B cell (primary cell): Measurements from ENCODE around the gene AASDHPPT. TPM values are rescaled to one million over a fixed set of nuclear protein-coding genes. Genes with fewer than 3 reads are reported as not detected.

ENCODE experiments used
- ATAC-seq: fragments of 200-7000 bp; cut with Tn5 transposase; one replicate; pipeline ENCODE4 v1.10.0; 2021; ENCODE audit warnings: low read depth, mild to moderate bottlenecking, moderate number of reproducible peaks, moderate library complexity
- CTCF ChIA-PET: fragments of 350-600 bp; sonication (Branson Sonifier 250); formaldehyde crosslinking; loops from one replicate; lab custom pipeline; 2021; ENCODE audit warnings: antibody characterized with exemption, inconsistent platforms; lab: Charles Lee
- POLR2A ChIA-PET: fragments of 350-600 bp; sonication (Branson Sonifier 250); formaldehyde crosslinking; loops from one replicate; lab custom pipeline; 2021; ENCODE audit warnings: antibody characterized with exemption; lab: Charles Lee
- DNase-seq: peaks from one replicate; pipeline ENCODE4 v3.0.0; 2013
- H2AFZ ChIP-seq: 2 replicates; pipeline ENCODE4 v1.6.1; 2012; ENCODE audit warnings: mild to moderate bottlenecking, low read depth, low read length; ENCODE audit not compliant: insufficient read depth, poor library complexity, severe bottlenecking
- H3K27ac ChIP-seq, 2 donors: 1 replicate in 1 of 2; 2 replicates in 1 of 2; pipeline ENCODE4 v1.5.1; 2012 to 2013; ENCODE audit warnings: low read length in 2 of 2, mild to moderate bottlenecking in 2 of 2, moderate library complexity in 1 of 2
- H3K27me3 ChIP-seq, 4 experiments: fragments of 200-600 bp in 1 of 4; sonication (generic) in 1 of 4; replicated peaks in 1 of 4; 1 replicate in 2 of 4; 2 replicates in 2 of 4; pipeline versions ENCODE4 v1.6.1 to v1.7.0; 2013 to 2016; ENCODE audit warnings: low read length in 3 of 4, mild to moderate bottlenecking in 2 of 4, mixed read lengths in 1 of 4, moderate library complexity in 1 of 4; ENCODE audit not compliant: insufficient read depth in 4 of 4, control insufficient read depth in 3 of 4; ENCODE audit errors: control extremely low read depth in 1 of 4
- H3K36me3 ChIP-seq, 2 experiments: replicated peaks in 1 of 2; 1 replicate in 1 of 2; 2 replicates in 1 of 2; pipeline versions ENCODE4 v1.6.1 to v1.7.1; 2013; ENCODE audit warnings: low read length in 1 of 2; ENCODE audit not compliant: insufficient read depth in 2 of 2, control insufficient read depth in 1 of 2; ENCODE audit errors: control extremely low read depth in 1 of 2, extremely low read depth in 1 of 2
- H3K4me1 ChIP-seq, 2 donors: fragments of 200-600 bp in 1 of 2; sonication (generic) in 1 of 2; 1 replicate in 1 of 2; 2 replicates in 1 of 2; pipeline versions ENCODE4 v1.5.1 to v1.6.1; 2013 to 2017; ENCODE audit warnings: low read length in 2 of 2; ENCODE audit not compliant: control insufficient read depth in 2 of 2, insufficient read depth in 2 of 2
- H3K4me2 ChIP-seq: replicated peaks from 2 replicates; pipeline ENCODE3; 2012; ENCODE audit warnings: mild to moderate bottlenecking, low read depth, low read length; ENCODE audit not compliant: poor library complexity, severe bottlenecking
- H3K4me3 ChIP-seq, 5 experiments: fragments of 200-600 bp in 1 of 5; sonication (generic) in 1 of 5; 1 replicate in 3 of 5; 2 replicates in 2 of 5; pipeline versions ENCODE4 v1.5.1 to v1.7.0; 2011 to 2016; ENCODE audit warnings: low read length in 4 of 5, mild to moderate bottlenecking in 4 of 5, low read depth in 2 of 5, control low read depth in 1 of 5, moderate library complexity in 1 of 5; ENCODE audit not compliant: insufficient read depth in 1 of 5; ENCODE audit errors: control extremely low read depth in 1 of 5, extremely low read depth in 1 of 5
- H3K79me2 ChIP-seq: fragments of 200-600 bp; sonication (generic); one replicate; pipeline ENCODE4 v1.6.0; 2016; ENCODE audit warnings: low read length; ENCODE audit not compliant: control insufficient read depth, insufficient read depth
- H3K9ac ChIP-seq: fragments of 200-600 bp; sonication (generic); 2 replicates; pipeline ENCODE4 v1.6.1; 2017; ENCODE audit warnings: mild to moderate bottlenecking, low read length, moderate library complexity
- H3K9me3 ChIP-seq, 3 donors: one replicate each; pipeline versions ENCODE4 v1.6.1 to v1.7.1; 2013; ENCODE audit warnings: low read length in 2 of 3; ENCODE audit not compliant: control insufficient read depth in 2 of 3, insufficient read depth in 1 of 3; ENCODE audit errors: control extremely low read depth in 1 of 3
- H4K20me1 ChIP-seq: 2 replicates; pipeline ENCODE4 v1.6.0; 2012; ENCODE audit warnings: mild to moderate bottlenecking, low read length; ENCODE audit not compliant: insufficient read depth, control insufficient read depth, poor library complexity, severe bottlenecking
- H3K27ac Mint-ChIP-seq: one replicate; pipeline ENCODE4 v1.8.0; 2021; ENCODE audit warnings: mixed read lengths
- H3K27me3 Mint-ChIP-seq: one replicate; pipeline ENCODE4 v1.8.0; 2021; ENCODE audit warnings: mixed read lengths
- H3K4me1 Mint-ChIP-seq: one replicate; pipeline ENCODE4 v1.8.0; 2021; ENCODE audit warnings: mixed read lengths
- H3K4me3 Mint-ChIP-seq: one replicate; pipeline ENCODE4 v1.8.0; 2021; ENCODE audit warnings: mixed read lengths
- H3K9me3 Mint-ChIP-seq: one replicate; pipeline ENCODE4 v1.8.0; 2022; ENCODE audit warnings: mixed read lengths; ENCODE audit not compliant: insufficient read depth
- EZH2 ChIP-seq: IDR thresholded peaks from 2 replicates; pipeline ENCODE4 v1.6.1; 2012; ENCODE audit warnings: borderline replicate concordance, low read depth, mild to moderate bottlenecking, moderate library complexity, low read length; ENCODE audit not compliant: insufficient read depth, poor library complexity, severe bottlenecking
- WGBS: methylation state at CpG from one replicate; pipeline ENCODE4 v1.1.5; 2013; ENCODE audit warnings: missing lambda C conversion rate; ENCODE audit not compliant: insufficient coverage; 5-methylcytosine and 5-hydroxymethylcytosine counted together
- intact Hi-C: fragments of 100-400 bp; cut with micrococcal nuclease; formaldehyde crosslinking; loops from one replicate; pipeline ENCODE4 v1.10.0; 2022
- polyA plus RNA-seq: library from polyadenylated mRNA; depleted of rRNA; stranded (reverse); fragments of >200 nt; gene quantifications from 2 replicates; pipeline ENCODE4 v1.2.3, GENCODE V29; 2012
- total RNA-seq, 2 donors: library from RNA; stranded (reverse); fragments of 120-200 nt in 1 of 2; gene quantifications; 1 replicate in 1 of 2; 2 replicates in 1 of 2; pipeline versions ENCODE4 v1.2.3 to v1.2.4, GENCODE V29; 2013 to 2022
- TF ChIP-seq, protein P1 (sequence below): fragments of 200-600 bp; IDR thresholded peaks from one replicate; pipeline ENCODE4 v1.8.0; 2022; ENCODE audit warnings: antibody characterized with exemption, mild to moderate bottlenecking

The AASDHPPT gene
- total and polyA plus RNA-seq, 2 donors (not counting 1 experiment from before 2014, with no cell fraction given): 12.6 to 25.5 TPM

GRCh38 chr11:106092446-106092845, 15.0 kb downstream of the AASDHPPT start:
- TF ChIP-seq EZH2: no peak
- TF ChIP-seq, protein P1, sequence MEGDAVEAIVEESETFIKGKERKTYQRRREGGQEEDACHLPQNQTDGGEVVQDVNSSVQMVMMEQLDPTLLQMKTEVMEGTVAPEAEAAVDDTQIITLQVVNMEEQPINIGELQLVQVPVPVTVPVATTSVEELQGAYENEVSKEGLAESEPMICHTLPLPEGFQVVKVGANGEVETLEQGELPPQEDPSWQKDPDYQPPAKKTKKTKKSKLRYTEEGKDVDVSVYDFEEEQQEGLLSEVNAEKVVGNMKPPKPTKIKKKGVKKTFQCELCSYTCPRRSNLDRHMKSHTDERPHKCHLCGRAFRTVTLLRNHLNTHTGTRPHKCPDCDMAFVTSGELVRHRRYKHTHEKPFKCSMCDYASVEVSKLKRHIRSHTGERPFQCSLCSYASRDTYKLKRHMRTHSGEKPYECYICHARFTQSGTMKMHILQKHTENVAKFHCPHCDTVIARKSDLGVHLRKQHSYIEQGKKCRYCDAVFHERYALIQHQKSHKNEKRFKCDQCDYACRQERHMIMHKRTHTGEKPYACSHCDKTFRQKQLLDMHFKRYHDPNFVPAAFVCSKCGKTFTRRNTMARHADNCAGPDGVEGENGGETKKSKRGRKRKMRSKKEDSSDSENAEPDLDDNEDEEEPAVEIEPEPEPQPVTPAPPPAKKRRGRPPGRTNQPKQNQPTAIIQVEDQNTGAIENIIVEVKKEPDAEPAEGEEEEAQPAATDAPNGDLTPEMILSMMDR: no peak
- Mint-ChIP-seq H3K27me3 (no peaks in the 10 kb centered on the region), H3K4me1 (peaks cover 13% of the 10 kb centered on the region), H3K9me3 (no peaks in the 10 kb centered on the region), H3K27ac (no peak overlapping the region), H3K4me3 (no peak overlapping the region)
- no peaks in the 10 kb centered on the region for H3K9me3 ChIP-seq
- H3K79me2 ChIP-seq: peaks cover 19% of the 10 kb centered on the region
- H3K4me1 ChIP-seq: peaks cover 0 to 5% of the 10 kb centered on the region in 2 donors
- H3K9ac ChIP-seq: no peak overlapping the region
- H3K36me3 ChIP-seq: peaks cover 0 to 61% of the 10 kb centered on the region in 2 experiments
- peaks cover 17% of the 10 kb centered on the region for H4K20me1 ChIP-seq
- H3K27me3 ChIP-seq: no peaks in the 10 kb centered on the region
- no CpG with 5 or more reads among the region's 1 CpG for WGBS
- POLR2A ChIA-PET: no interaction called here
- no peak overlapping the region for H3K27ac ChIP-seq
- no peak overlapping the region for H3K4me3 ChIP-seq
- H3K4me2 ChIP-seq: no peak overlapping the region
- DNase-seq: no peak
- intact Hi-C loops: no loop called here
- no peak for ATAC-seq
- H2AFZ ChIP-seq: no peak overlapping the region
- CTCF ChIA-PET: no interaction called here

DNA sequence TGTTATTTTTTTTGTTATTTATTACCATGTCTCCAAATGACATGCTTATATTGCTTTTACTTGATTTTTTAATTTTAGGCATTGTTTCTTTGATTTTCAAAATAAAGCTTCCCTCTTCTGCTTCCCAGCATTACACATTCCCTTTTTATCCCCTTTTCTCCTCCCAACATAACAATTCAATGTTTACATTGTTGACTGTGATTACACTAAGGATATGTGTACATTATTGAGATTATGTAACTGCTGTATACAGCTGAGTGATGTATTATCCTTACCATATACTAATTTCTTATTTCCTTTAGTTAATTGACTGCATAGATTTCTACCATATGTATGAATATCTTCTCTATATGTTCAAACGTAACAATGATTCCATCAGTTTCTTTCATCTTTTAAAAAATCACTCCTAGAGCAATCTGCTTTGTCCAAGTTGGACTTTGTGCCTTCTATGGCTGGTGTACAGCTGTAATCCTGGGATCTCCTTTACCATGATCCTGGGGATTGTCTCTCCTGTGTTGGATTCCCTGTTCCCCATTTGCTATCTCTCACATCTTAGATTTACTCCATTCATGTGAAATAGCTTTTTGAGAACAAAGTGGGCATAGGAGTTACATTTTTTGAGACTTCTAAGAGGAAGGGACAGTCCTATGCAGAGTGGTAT, 21.6 kb downstream of the AASDHPPT start:
- intact Hi-C loops: no loop called here
- peaks cover 0 to 40% of the 10 kb centered on the region in 2 experiments for H3K36me3 ChIP-seq
- no peak overlapping the region for H3K4me2 ChIP-seq
- H2AFZ ChIP-seq: no peak overlapping the region
- ATAC-seq (no peak), DNase-seq (no peak)
- no peaks in the 10 kb centered on the region for H3K9me3 Mint-ChIP-seq
- H4K20me1 ChIP-seq: no peaks in the 10 kb centered on the region
- H3K9ac ChIP-seq: no peak overlapping the region
- H3K4me1 ChIP-seq: no peaks in the 10 kb centered on the region
- H3K9me3 ChIP-seq: no peaks in the 10 kb centered on the region
- H3K27me3 ChIP-seq: no peaks in the 10 kb centered on the region
- TF ChIP-seq EZH2: no peak
- TF ChIP-seq, protein P1: no peak
- H3K79me2 ChIP-seq: no peaks in the 10 kb centered on the region
- H3K4me1 Mint-ChIP-seq: no peaks in the 10 kb centered on the region
- no peak overlapping the region for H3K4me3 ChIP-seq
- no CpG with 5 or more reads among the region's 1 CpG for WGBS
- no peak overlapping the region for H3K27ac Mint-ChIP-seq
- no peak overlapping the region for H3K4me3 Mint-ChIP-seq
- H3K27ac ChIP-seq: no peak overlapping the region
- ChIA-PET CTCF (no interaction called here), POLR2A (no interaction called here)
- no peaks in the 10 kb centered on the region for H3K27me3 Mint-ChIP-seq
